Measurements from ENCODE around the gene CELF5.

CELF5 gene

DNA sequence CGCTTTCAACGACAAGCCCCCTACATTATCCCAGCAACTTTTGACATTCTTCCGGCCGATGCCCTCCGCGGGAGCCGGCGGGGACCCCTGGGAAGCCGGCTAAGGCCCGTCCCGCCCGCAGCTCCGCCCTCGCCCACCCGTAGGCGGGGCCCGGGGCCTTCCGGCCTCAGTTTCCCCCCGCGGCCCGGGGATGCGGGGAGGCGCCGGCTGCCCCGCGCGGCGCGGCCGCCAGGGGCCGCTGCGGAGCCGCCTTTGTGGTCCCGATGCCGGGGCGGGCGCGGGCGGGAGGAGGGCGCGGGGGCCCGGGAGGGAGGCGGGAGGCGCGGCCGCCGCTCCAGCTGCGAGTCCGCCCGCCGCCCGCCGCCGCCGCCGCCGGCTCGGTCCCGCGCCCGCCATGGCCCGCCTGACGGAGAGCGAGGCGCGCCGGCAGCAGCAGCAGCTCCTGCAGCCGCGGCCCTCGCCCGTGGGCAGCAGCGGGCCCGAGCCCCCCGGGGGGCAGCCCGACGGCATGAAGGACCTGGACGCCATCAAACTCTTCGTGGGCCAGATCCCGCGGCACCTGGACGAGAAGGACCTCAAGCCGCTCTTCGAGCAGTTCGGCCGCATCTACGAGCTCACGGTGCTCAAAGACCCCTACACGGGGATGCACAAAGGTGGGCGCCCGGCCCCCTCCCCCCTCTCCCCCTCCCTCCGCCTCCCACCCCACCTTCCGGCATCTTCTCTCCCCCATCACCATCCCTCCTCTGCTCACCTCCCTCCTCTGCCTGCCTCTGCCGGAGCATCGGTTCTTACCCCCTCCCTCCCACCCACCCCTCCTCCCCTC, at the start of gene CELF5:
Gene CELF5 (plus strand): TSS at position 316 of the 823 bp plus-strand sequence. CDS start 79 bp downstream, at position 395.
- peak; percentile 14 to 56 for DNase-seq (ENCODE audit: low read depth in 2 of 2)

GRCh38 chr19:3175781-3176714, 48.4 kb upstream of the CELF5 start:
- no peak for DNase-seq (ENCODE audit: low read depth in 2 of 2)

DNA sequence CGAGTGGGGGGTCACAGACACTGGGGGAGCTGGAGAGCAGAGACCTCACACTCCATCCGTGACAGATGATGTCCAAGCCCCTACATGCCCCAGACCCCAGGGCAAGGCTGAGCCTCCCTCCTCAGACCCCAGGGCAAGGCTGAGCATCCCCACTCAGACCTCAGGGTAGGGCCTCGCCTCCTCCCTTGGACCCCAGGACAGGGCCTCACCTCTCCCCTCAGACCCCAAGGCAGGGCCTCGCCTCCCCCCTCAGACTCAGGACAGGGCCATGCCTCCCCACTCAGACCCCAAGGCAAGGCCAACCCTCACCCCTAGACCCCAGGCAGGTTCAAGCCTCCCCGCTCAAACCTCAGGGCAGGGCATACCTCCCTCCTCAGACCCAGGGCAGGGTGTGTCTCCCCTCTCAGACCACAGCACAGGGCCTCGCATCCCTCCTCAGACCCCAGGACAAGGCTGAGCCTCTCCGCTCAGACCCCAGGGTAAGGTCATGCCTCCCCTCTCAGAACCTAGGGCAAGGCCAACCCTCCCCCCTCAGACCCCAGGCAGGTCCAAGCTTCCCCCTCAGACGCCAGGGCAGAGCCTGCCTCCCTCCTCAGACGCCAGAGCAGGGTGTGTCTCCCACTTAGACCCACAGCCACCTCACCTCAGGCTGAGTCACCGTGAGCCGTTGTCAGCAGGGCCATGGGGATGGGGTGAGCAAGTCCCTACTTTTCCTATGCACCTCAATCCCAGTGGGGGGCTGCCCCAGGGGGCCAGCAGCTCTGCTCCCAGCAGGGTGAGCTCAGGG, 47.6 kb upstream of the CELF5 start:
- peak; percentile 59 to 68 for DNase-seq (ENCODE audit: low read depth in 2 of 2)

DNA sequence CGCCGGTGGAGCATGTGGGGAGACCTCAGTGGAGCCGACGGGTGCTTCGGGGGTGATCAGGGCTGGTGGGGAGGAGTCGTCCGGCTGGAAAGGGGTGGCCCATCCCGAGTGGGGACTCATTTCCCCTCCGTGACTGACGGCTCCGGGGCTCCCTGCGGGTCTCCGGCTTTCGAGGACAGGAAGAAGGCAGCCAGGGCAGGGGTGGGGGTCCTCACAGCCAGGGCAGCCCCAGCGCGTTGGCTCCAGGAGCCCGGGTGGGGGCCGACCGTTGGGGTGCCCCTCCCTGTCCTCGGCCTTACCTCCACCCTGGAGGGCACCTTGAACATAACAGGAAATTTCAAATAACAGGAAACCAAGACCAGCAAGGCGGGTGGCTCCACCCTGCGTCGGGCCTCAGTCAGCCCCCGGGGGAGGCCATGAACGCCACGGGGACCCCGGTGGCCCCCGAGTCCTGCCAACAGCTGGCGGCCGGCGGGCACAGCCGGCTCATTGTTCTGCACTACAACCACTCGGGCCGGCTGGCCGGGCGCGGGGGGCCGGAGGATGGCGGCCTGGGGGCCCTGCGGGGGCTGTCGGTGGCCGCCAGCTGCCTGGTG, 46.0 kb upstream of the CELF5 start, which contains the start of gene S1PR4:
Gene S1PR4 (plus strand): TSS at position 393 of the 596 bp plus-strand sequence. CDS start 24 bp downstream, at position 417.
- DNase-seq (ENCODE audit: low read depth in 2 of 2): peak in 1 of 2 donors; percentile 51

- DNase-seq (ENCODE audit: low read depth in 2 of 2): no peak
These were observed 45.3 kb upstream of the CELF5 start for GRCh38 chr19:3178973-3179738.

- peak in 1 of 2 donors; percentile 37 for DNase-seq (ENCODE audit: low read depth in 2 of 2)
These were observed 44.6 kb upstream of the CELF5 start for GRCh38 chr19:3179739-3180293.

- DNase-seq (ENCODE audit: low read depth in 2 of 2): no peak
These were observed 40.5 kb upstream of the CELF5 start for GRCh38 chr19:3183721-3184641.

DNA sequence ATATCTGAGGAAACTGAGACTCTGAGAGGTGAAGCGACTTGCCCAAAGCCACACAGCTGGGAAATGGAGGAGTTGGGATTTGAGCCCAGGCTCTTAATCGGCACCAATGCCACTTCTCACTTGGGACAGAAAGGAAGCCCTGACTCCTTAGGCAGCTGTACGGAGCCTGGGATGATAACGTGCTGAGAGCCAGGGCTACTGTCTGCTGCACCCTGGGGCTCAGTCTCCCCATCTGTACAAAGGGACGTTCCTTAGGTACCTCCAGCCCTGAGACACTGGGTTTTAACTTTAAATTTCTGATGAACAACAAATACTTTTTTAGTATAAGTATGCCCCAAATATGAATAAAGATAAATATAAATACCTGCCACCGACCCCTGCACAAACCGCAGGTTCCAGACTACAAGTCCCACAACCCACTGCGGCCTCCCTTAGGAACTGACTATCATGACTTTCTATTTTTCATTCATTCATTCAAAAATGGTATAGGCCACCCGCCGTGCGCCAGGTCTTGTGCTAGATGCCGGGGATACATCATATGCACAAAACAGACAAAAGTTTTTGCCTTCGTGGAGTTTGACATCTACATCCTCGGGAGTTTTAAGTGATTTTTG, 39.5 kb upstream of the CELF5 start:
- DNase-seq (ENCODE audit: low read depth in 2 of 2): peak in 1 of 2 donors; percentile 53

DNA sequence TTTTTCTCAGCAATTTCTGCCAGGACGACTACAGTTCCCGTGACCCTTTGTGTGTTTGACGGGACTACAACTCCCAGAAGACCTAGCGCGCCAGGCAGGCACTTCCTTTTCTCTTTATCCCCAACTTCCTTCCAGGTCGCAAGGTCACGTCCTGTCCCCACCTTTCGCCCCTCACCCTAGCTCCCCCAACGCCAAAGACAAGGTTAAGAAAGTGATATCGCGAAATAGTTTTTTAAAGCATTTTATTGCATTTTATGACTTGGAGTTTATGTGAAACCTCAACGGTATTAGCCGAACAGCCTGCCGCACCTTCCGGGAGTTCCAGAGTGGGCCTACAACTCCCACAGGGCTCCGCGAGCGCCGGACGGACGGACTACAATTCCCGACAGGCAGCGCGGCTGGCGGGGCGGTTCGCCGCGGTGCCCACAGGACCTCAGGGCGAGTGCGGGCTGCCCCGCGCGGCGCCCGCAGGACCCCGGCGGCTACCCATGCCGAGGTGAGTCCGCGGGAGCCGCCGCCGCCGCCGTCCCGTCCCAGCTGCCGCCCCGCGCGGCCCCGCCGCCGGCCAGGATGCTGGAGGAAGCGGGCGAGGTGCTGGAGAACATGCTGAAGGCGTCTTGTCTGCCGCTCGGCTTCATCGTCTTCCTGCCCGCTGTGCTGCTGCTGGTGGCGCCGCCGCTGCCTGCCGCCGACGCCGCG, 38.9 kb upstream of the CELF5 start, which contains the start of gene NCLN:
Gene NCLN (plus strand): TSS at position 470 of the 699 bp plus-strand sequence. CDS start 101 bp downstream, at position 571.
- DNase-seq (ENCODE audit: low read depth in 2 of 2): peak; percentile 87 to 93

DNA sequence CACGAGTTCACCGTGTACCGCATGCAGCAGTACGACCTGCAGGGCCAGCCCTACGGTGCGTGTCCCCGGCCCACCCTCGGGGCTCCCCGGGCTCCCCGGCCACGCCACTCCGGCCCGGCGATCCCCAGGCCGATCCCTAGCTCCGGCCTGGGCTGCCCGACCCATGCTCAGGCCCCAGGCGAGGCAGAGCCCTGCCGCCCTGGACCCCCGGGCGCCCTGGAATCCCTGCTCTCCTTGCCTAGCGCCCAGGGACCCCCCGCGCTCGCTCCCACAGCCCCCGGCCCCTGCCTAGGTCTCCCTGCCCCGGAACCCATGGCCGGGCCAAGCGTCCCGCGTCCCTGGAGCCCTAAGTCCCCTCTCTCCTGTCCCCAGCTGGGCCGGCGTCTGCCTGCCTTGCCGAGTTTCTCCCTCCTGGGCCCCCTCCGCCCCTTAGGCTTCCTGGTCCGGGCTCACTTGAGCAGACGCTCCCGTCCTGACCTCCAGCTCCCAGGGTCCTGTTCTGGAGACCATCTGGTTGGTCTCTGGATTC, 38.2 kb upstream of the CELF5 start:
- no peak for DNase-seq (ENCODE audit: low read depth in 2 of 2)

DNA sequence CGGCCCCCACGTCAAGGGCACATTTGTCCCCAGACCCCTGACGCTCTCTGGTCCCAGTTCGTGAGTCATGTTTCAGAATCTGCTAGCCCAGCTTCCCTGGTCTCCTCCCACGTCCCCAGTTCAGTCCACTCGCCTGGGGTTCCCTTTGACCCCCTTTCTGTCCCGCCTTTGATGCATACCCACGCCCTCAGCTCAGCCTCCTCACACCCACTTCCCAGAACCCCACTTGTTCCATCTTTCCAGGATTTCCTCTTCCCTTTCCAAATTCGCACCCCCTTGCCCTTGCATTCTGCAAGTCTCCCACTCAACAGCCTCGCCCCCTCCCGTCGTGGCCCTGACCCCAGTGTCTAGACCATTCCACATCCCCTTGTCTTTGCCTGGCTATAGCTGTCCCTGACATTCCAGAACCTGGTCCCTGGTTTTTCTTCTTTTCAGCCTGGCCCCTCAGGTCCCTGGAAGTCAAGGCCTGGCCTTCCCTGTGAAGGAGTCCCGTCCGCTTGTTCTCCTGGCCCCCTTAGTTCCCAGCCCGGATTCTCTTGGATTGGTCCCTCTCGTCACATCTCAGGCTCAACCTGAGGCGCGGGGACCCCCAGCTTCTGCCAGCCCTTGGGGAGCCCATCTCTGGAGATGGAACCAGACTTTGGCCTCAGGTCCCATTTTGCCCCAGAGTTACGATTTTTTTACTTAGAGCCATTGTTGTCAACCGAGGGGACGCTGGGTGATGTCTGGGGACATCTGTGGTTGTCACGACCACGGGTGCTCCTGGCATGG, 37.4 kb upstream of the CELF5 start:
- DNase-seq (ENCODE audit: low read depth in 2 of 2): no peak

DNA sequence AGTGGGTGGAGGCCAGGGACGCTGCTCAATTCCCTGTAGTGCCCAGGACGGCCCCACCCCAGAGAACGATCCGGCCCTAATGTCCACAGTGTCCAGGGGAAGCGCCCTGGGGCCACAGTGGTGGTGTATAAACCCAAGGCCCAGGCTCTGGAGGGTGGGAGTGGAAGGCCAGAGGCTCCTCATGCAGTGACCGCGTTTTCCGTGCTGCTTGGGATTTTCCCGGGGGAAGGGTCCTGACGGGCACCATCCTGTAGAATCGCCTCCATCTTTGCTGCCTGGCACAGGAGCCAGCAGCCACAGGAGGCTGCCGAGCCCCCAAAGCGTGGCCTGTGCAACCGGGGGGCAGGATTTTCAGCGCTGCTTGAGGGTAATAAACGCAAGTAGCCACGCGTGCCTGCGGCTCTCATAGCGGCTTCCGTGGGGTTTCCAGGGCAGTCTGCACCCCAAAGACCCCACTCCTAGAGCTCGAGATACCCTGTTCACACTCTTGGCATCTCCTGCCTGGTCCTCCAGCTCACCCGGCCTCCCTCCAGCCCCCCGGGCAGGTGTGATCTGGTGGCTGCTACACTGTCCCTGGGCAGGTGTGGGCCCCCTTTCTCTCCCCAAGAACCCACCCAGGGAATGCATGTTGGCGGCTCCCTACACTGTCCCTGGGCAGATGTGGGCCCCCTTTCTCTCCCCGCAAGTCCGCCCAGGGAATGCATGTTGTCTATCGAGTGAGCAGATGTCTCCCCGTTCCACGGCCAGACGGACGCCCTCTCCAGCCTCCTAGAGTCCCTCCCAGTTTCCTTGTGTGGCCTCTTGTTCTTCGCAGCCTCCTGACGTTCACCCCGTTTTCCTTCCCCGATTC, 36.6 kb upstream of the CELF5 start:
- DNase-seq (ENCODE audit: low read depth in 2 of 2): no peak

- DNase-seq (ENCODE audit: low read depth in 2 of 2): no peak
These were observed 35.5 kb upstream of the CELF5 start for GRCh38 chr19:3188627-3189596.

DNA sequence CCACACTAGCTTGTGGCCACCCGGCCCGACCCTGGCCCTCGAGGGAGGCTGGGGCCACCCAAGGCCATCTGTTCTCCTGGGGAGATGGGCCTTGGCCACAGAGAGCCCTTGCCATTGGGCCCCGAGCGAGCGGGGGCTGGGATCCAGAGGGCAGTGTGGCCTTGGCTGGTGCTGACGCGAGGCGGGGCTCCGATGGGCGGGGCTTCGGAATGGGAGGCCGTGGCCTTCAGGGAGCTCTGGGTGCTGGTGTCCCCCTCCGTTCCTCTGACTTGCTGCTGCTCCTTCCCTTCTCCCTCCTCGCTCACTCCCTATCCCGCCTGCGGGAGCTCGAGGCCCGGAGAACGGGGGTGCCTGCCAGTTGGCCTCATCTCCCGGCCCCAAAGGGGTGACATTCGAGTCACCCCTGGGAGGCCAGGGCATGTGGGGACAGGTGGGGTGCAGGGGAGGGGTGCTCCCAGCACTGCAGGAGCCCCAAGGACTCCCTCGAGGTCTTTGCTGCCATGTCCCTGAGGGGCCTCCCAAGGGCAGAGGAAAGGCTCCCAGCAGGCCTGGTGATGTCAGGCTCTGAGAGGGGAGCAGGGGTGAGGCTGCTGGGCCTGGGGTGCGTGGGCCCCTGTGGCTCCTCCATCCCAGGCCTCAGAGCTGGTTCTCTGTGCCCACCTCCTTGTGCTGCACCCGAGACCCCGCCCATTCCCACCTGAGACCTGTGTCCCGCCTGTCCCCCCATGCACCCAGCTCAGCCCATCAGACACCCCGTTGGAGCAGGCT, 34.6 kb upstream of the CELF5 start:
- DNase-seq (ENCODE audit: low read depth in 2 of 2): no peak

Data from stimulated activated CD8-positive, alpha-beta memory T cell treated with anti-CD3 and anti-CD28 coated beads, Interleukin-7, amount 100 ng/mL, for 4 hours (primary cell).